Measurements from ENCODE around the gene DENND10.
"Not testable (repeated sequence)": the region's sequence is repeated elsewhere in the genome, so short reads cannot be mapped to it uniquely, and the experiment has no call there.

DNA sequence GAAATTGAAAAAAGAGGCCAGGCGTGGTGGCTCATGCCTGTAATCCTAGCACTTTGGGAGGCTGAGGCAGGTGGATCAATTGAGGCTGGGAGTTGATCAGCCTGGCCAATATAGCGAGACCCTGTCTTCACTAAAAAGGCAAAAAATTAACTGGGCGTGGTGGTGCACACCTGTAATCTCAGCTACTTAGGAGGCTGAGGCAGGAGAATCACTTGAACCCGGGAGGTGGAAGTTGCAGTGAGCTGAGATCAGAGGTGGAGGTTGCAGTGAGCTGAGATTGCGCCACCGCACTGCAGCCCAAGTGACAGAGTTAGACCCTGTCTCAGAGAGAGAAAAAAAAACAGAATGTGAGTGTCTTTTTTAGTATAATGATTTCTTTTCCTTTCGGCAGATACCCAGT is 2.0 kb downstream of the DENND10 start:
- TF ChIP-seq, protein P1, sequence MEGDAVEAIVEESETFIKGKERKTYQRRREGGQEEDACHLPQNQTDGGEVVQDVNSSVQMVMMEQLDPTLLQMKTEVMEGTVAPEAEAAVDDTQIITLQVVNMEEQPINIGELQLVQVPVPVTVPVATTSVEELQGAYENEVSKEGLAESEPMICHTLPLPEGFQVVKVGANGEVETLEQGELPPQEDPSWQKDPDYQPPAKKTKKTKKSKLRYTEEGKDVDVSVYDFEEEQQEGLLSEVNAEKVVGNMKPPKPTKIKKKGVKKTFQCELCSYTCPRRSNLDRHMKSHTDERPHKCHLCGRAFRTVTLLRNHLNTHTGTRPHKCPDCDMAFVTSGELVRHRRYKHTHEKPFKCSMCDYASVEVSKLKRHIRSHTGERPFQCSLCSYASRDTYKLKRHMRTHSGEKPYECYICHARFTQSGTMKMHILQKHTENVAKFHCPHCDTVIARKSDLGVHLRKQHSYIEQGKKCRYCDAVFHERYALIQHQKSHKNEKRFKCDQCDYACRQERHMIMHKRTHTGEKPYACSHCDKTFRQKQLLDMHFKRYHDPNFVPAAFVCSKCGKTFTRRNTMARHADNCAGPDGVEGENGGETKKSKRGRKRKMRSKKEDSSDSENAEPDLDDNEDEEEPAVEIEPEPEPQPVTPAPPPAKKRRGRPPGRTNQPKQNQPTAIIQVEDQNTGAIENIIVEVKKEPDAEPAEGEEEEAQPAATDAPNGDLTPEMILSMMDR (IDR thresholded peaks at IDR 0.05; ENCODE audit: low read depth, low read length): not testable (repeated sequence)
- not testable (repeated sequence) for TF ChIP-seq EZH2phosphoT487 (IDR thresholded peaks at IDR 0.05; ENCODE audit: low read depth)
